Measurements from ENCODE around the gene LAMB3.

LAMB3 gene

GRCh38 chr1:209659909-209660308 is 7.7 kb upstream of the LAMB3 start:
- no peak for DNase-seq

DNA sequence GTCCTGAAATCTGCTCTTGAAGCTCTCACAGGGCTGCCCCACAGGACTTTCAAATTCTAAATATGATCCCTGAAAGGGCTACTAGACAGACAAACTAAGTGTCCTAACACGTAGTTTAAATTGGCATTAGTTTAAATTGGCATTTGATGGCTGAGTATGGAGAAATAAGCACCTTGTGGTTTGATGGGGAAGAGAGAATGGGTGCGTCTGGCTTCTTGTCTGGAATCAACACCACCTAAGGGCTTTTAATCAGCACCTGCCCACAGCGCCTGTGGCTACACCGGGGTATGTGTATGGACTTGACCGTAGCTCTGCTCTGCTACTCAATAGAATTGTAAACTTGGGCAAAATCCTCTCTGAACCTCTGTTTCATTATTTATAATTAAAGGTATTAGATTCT is 5.7 kb upstream of the LAMB3 start:
- no peak for DNase-seq

DNA sequence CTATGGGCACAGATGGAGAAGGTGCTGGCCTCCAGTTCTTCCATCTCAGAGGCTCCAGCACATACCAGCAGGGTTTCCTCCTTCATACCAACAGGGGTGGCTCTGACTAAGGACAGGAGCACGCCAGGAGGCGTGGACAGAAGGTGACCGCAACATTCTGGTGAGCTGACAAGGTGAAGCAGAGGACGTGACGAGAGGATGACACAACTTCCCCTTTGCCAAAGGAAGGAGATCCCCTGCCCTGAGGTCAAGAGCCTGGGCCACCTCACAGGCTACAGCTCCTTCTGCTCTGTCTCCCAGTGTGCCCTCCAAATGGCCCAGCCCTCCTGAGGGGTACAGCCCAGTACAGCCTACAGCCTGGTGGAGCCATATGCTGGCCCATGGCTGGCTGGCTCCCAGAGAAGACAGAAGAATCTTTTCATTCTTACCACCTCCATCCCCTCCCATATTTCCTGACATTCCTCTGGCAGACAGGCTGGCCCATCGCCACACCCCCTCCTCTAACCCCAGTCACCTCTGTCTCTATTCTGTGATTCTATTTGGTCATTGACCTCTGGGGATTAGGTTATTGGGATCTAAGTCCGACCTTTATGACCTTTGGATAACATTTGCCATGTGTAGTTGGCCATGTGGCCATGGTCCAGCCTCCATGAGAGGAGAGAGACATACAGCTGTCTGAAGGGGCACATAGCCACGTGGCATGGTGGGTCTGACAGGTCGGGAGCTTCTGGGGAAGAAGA is 5.1 kb upstream of the LAMB3 start:
- DNase-seq, result no peak

GRCh38 chr1:209655411-209656231 is 3.4 kb upstream of the LAMB3 start:
- DNase-seq, result no peak

DNA sequence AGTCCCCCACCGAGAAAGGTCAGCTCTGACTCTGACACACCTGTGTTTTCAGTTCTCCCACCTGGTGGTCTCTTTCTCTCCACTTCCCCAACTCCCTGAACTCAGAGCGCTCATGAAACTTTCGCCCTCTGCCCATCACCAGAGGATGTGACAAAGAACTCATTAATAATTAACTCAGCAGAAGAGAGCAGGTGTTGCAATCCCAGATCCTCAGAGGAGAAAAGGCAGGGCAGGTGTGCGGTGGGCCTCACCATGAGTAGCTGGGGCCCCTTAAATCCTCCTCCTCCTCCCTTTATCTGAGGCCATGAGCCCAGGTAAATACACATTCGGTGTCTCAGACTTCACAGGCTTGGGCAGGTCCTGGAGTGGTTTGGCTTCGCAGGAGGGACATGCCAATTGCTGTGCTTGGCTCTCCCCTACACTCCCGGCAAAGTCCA is 1.7 kb upstream of the LAMB3 start:
- no peak for DNase-seq

GRCh38 chr1:209652873-209653401 is 712 bp upstream of the LAMB3 start:
- peak; percentile 90 for DNase-seq

DNA sequence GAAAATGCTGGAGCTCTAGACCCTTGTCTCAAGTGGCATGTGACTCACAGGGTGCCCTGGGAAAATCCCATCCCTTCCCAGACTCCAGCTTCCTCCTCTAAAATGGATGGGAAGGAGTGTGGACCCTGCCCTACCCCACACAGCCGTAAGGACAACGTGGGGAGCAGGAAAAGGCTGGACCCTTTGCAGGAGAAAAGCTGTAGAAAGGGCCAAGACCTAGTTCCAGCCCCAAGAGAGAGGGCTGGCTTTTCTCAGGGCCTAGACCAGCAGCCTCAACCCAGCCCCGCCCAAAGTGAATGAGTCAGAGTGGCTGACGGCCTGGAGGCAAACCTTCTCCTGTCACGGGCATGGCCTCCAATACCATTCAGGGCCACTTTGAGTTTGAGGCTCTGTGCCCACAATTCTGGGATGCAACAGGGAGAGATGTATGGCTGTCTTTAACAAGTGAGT is 1.1 kb downstream of the LAMB3 start:
- no peak for DNase-seq

GRCh38 chr1:209650454-209650853 is 1.8 kb downstream of the LAMB3 start:
- no peak for DNase-seq

GRCh38 chr1:209648931-209649776 is 3.1 kb downstream of the LAMB3 start:
- no peak for DNase-seq

DNA sequence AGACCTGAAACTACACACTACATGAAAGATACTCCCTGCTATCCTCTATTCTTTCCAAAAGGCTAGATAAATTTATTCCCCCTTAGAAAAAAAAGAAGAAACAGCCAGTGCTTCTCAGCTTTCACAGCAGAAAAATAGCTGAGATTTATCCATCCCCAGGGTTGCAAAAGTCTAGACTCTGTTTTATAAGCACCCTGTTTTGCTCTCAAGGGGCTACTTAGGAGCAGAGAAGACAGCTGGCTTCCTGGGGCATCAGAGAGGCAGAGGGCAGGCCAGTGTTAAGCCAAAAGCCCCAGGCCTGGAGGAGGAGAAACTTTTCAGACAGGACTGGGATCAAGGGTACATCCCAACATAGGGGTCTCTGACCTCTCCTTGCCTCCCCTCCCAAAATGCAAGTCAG is 3.9 kb downstream of the LAMB3 start:
- no peak for DNase-seq

- no peak for DNase-seq
These were observed 5.1 kb downstream of the LAMB3 start for GRCh38 chr1:209647156-209647555.

GRCh38 chr1:209646558-209646957 is 5.7 kb downstream of the LAMB3 start:
- no peak for DNase-seq

DNA sequence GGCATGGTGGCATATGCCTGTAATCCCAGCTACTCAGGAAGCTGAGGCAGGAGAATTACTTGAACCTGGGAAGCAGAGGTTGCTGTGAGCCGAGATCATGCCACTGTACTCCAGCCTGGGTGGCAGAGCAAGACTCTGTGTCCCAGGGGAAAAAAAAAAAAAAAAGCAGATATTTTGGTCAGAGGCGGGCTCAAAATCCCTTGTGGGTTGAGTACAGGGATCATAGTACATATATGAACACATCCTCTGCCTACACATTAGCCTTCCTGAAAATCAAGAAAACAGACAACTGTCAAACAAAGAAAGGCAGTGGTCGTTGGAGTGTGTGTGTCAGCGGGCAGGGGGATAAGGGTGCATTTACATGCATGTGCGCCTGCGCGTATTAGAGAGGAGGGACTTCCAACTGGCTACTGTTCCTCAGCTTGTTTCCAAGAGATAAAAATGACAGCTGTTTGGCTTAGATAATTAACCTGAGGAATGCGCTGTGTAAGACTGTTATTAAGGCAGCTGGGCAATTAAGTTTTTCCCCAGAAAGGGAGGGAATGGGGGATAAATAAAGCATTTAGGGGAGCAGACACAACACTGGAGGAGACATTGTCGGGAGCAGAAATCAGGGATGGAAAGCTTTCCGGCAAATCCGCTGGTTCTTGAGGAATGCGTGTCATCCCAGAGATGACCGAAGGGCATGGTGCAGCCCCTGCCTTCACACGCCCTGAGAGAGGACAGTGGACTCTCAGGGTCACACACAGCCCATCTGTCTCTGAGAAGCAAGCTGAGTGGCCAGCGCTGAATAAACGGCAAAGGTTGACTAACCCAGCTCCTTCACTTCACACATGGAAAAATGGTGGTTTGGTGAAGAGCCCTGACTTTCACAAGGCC is 6.4 kb downstream of the LAMB3 start:
- DNase-seq, result no peak

GRCh38 chr1:209643285-209644020 is 8.8 kb downstream of the LAMB3 start:
- DNase-seq, result peak; percentile 85

DNA sequence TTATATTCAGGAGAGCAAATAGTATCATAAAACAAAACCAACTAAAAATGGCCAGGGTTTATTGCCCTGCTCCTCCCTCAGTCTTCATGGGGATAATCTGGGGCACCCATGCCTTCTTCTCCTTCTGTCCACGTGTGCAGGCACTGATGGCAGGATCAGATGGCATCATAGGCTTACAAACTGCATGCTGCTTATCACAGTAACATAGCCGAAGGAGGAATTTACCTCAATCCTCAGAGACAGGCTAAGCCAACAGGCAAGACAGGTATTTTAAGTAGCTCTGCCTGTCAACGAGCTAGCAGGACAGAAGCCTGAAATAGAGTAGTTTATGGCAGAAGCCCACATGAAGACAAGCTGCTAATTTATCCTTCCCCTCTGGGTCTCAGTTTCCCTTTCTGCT is 9.4 kb downstream of the LAMB3 start:
- DNase-seq, result no peak

- peak; percentile 89 for DNase-seq
These were observed 10.4 kb downstream of the LAMB3 start for GRCh38 chr1:209641832-209642172.

- DNase-seq, result no peak
These were observed 16.4 kb downstream of the LAMB3 start for GRCh38 chr1:209635850-209636249.

DNA sequence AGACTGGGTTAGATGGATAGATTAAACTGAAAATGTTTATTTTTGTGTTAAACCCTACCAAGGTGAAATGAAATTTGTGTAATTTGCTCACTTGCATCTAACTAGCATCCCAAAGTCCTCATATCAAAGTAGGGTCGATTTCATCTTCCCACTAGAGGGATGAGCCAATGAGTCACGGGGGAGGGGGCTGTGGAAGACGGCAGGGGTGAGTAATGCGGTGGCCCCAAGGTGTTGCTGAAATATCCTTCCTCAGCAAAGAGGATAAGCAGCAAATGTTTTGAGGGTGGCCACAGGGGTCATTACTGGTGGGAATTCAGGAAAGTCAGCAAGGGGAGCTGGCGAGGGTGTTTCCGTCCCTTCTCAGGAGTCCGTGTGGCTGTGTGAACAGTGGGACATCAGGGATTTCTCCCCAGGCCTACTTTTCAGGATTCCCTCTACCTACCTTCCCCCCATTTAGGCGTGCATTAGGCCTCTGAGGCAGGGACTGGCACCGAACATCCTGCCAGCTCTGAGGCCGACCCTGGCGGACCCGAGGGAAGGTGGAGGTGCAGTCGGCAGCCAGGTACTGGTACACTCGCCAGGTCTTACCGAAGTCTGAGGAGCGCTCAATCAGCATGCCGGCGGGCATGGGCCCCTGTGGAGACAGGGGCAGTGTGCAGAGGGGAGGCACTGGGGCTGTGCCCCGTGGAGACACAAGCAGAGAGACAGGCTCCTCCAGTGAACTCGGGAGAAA is 18.1 kb downstream of the LAMB3 start:
- no peak for DNase-seq

- DNase-seq, result no peak
These were observed 18.8 kb downstream of the LAMB3 start for GRCh38 chr1:209633335-209633997.
